ENCODE data around the gene CABLES1.

DNA sequence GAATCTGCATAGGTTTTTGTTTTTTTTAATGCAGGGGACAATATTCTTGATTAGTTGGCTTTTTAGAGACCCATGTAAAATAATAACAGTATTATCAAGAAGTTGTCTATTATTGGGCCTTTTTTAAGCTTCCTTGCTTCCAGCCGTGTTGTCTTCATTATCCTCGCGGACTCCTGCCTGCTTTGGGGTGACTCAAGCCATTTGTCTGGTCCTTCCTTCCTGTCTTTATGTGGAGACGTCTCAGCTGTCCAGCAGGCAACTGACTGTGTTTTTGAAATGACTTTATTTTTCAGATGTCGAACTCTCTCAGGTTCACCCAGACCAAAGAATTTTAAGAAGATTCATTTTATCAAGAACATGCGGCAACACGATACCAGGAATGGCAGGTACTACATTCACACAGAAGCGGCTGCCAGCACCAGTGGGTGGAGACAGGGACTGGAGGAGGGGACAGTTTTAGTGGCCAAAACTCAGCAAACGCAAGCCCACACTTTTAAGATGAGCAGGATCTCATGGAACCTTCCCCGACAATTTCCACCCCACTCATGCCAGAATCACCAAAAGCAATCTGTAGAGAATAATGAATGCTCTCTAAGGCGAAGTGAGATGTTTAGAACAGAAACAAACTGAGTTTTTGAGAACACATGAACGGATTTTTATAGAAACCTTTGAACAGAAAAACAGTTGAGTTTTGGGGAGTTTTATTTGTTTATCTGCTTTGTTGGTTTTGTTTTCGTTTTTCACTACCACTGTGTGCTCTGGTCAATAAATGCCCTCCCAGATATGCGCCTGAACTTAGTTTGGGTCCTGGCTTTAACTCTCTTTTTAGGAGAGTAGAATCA lies 59.1 kb downstream of the CABLES1 start:
- no peak for TF ChIP-seq EZH2 (IDR thresholded peaks at IDR 0.05)
- no peak for TF ChIP-seq POLR2AphosphoS5 (IDR thresholded peaks at IDR 0.05; ENCODE audit: borderline replicate concordance, low read depth, low read length)

Data from SK-N-MC (cell line).